Measurements from ENCODE around the gene NMT2. TPM values are rescaled to one million over a fixed set of nuclear protein-coding genes. Genes with fewer than 3 reads are reported as not detected.

NMT2 gene
- total RNA-seq, 1 donor, result 84.2 TPM

GRCh38 chr10:15068802-15069201, 99.7 kb downstream of the NMT2 start:
- TF ChIP-seq CTCF (IDR thresholded peaks at IDR 0.05; ENCODE audit: insufficient read depth, low read depth, low read length), result no peak
- peak; percentile 94 for DNase-seq (ENCODE audit: low read depth)

GRCh38 chr10:15067154-15067553, 101.3 kb downstream of the NMT2 start:
- no peak for DNase-seq (ENCODE audit: low read depth)
- TF ChIP-seq CTCF (IDR thresholded peaks at IDR 0.05; ENCODE audit: insufficient read depth, low read depth, low read length), result no peak
- no peak overlapping the region for H3K4me3 ChIP-seq (ENCODE audit: low read depth, low read length)

More at GRCh38 chr10:15068802-15069201, 99.7 kb downstream of the NMT2 start:
- no peak overlapping the region for H3K4me3 ChIP-seq (ENCODE audit: low read depth, low read length)

GRCh38 chr10:15060638-15061037, 107.9 kb downstream of the NMT2 start:
- no peak for DNase-seq (ENCODE audit: low read depth)
- H3K4me3 ChIP-seq (ENCODE audit: low read depth, low read length), result no peak overlapping the region
- TF ChIP-seq CTCF (IDR thresholded peaks at IDR 0.05; ENCODE audit: insufficient read depth, low read depth, low read length), result no peak

- H3K4me3 ChIP-seq (ENCODE audit: low read depth, low read length), result no peak overlapping the region
- DNase-seq (ENCODE audit: low read depth), result no peak
- no peak for TF ChIP-seq CTCF (IDR thresholded peaks at IDR 0.05; ENCODE audit: insufficient read depth, low read depth, low read length)
Observed at GRCh38 chr10:15059914-15060313, 108.6 kb downstream of the NMT2 start.

GRCh38 chr10:15058689-15059088, 109.8 kb downstream of the NMT2 start:
- no peak for DNase-seq (ENCODE audit: low read depth)
- TF ChIP-seq CTCF (IDR thresholded peaks at IDR 0.05; ENCODE audit: insufficient read depth, low read depth, low read length), result no peak
- no peak overlapping the region for H3K4me3 ChIP-seq (ENCODE audit: low read depth, low read length)

Small RNAs within 50 kb of the gene (small RNA-seq; reads per million reads assigned to genes)
- not detected for gene AL590365.1

Other genes starting within 250 kb of the NMT2 start
- gene DCLRE1C, start 214.6 kb downstream of the NMT2 start, total RNA-seq, result 9.5 and 12.6 TPM in 2 replicates
- 0.32 TPM in 1 of 2 replicates, not detected in the other for gene MEIG1, start 209.3 kb downstream of the NMT2 start, total RNA-seq
- not detected in 2 replicates for gene OLAH, start 124.8 kb downstream of the NMT2 start, total RNA-seq
- gene ACBD7, start 79.9 kb downstream of the NMT2 start, total RNA-seq, result 0.97 and 1.3 TPM in 2 replicates
- 13.8 and 14.2 TPM in 2 replicates for gene RPP38, start 71.3 kb downstream of the NMT2 start, total RNA-seq
- gene FAM171A1, start 202.6 kb upstream of the NMT2 start, total RNA-seq, result 16.8 TPM in 2 replicates

Data from fibroblast of villous mesenchyme (primary cell).